ENCODE results near the gene PTGFRN. TPM values are rescaled to one million over a fixed set of nuclear protein-coding genes. Genes with fewer than 3 reads are reported as not detected.
"Not testable (repeated sequence)": the region's sequence is repeated elsewhere in the genome, so short reads cannot be mapped to it uniquely, and the experiment has no call there.

Gene PTGFRN
- 10 to 100 TPM; 11.6 to 11.8 TPM for total RNA-seq

GRCh38 chr1:116909512-116910378 is at the start of gene PTGFRN:
Gene PTGFRN, plus strand, starts transcription at chr1:116909916. Its CDS starts 288 bp downstream, at chr1:116910204.
- POLR2A ChIA-PET = no interaction called here
- Mint-ChIP-seq H3K4me3 (peak within 1 kb of the TSS; percentile 71), H3K27ac (peak within 1 kb of the TSS; percentile 59), H3K27me3 (no peaks in the 10 kb centered on the region), H3K36me3 (ENCODE audit: low read depth) (no peaks in the 10 kb centered on the region), H3K4me1 (peaks cover 3% of the 10 kb centered on the region), H3K9me3 (ENCODE audit: low read depth) (no peaks in the 10 kb centered on the region)
- DNase-seq (peak; percentile 52), ATAC-seq (peak; percentile 62)
- intact Hi-C loops (cut with DNase I, micrococcal nuclease) = loop anchor here in 1 of 2 experiments (2.0 kb wide), 1 partner anchor 145 kb away; no protein-coding TSS in a partner anchor
- CTCF ChIA-PET = interaction anchor here (0.8 to 0.9 kb wide), 2 partner anchors 40 to 172 kb away, joined by 3 read pairs; no protein-coding TSS in a partner anchor

- H3K36me3 Mint-ChIP-seq (ENCODE audit: low read depth); H3K27me3 Mint-ChIP-seq; H3K4me3 Mint-ChIP-seq; H3K27ac Mint-ChIP-seq; ATAC-seq; POLR2A ChIA-PET; H3K4me1 Mint-ChIP-seq; DNase-seq; intact Hi-C loops (cut with DNase I, micrococcal nuclease); H3K9me3 Mint-ChIP-seq (ENCODE audit: low read depth); CTCF ChIA-PET: not testable (repeated sequence)
Measured at GRCh38 chr1:116860167-116860566, 49.5 kb upstream of the PTGFRN start.

- Mint-ChIP-seq H3K27me3 (no peaks in the 10 kb centered on the region), H3K4me3 (no peak overlapping the region), H3K36me3 (ENCODE audit: low read depth) (no peaks in the 10 kb centered on the region), H3K9me3 (ENCODE audit: low read depth) (no peaks in the 10 kb centered on the region), H3K27ac (no peak overlapping the region), H3K4me1 (no peaks in the 10 kb centered on the region)
- ATAC-seq (no peak), DNase-seq (no peak)
- ChIA-PET POLR2A (no interaction called here), CTCF (no interaction called here)
- intact Hi-C loops (cut with DNase I, micrococcal nuclease) = no loop called here
Measured at GRCh38 chr1:116861137-116861536, 48.6 kb upstream of the PTGFRN start.

GRCh38 chr1:116863031-116863430 is 46.7 kb upstream of the PTGFRN start:
- intact Hi-C loops (cut with DNase I, micrococcal nuclease); H3K9me3 Mint-ChIP-seq (ENCODE audit: low read depth); H3K27me3 Mint-ChIP-seq; ATAC-seq; CTCF ChIA-PET; H3K27ac Mint-ChIP-seq; H3K36me3 Mint-ChIP-seq (ENCODE audit: low read depth); H3K4me1 Mint-ChIP-seq; H3K4me3 Mint-ChIP-seq; POLR2A ChIA-PET; DNase-seq: not testable (repeated sequence)

- H3K9me3 Mint-ChIP-seq (ENCODE audit: low read depth); H3K4me1 Mint-ChIP-seq; H3K27ac Mint-ChIP-seq; intact Hi-C loops (cut with DNase I, micrococcal nuclease); ATAC-seq; DNase-seq; H3K27me3 Mint-ChIP-seq; H3K4me3 Mint-ChIP-seq; POLR2A ChIA-PET; H3K36me3 Mint-ChIP-seq (ENCODE audit: low read depth): not testable (repeated sequence)
- CTCF ChIA-PET = interaction anchor here (1.0 kb wide), 1 partner anchor 17 kb away, joined by 3 read pairs; no protein-coding TSS in a partner anchor
Measured at GRCh38 chr1:116866478-116866877, 43.2 kb upstream of the PTGFRN start.

- Mint-ChIP-seq H3K4me1 (peaks cover 6% of the 10 kb centered on the region), H3K27ac (no peak overlapping the region), H3K27me3 (no peaks in the 10 kb centered on the region), H3K36me3 (ENCODE audit: low read depth) (no peaks in the 10 kb centered on the region), H3K4me3 (no peak overlapping the region), H3K9me3 (ENCODE audit: low read depth) (no peaks in the 10 kb centered on the region)
- intact Hi-C loops (cut with DNase I, micrococcal nuclease) = no loop called here
- POLR2A ChIA-PET = no interaction called here
- ATAC-seq = no peak
- CTCF ChIA-PET = interaction anchor here (1.1 kb wide), 1 partner anchor 14 kb away, joined by 3 read pairs; no protein-coding TSS in a partner anchor
- no peak for DNase-seq
Measured at GRCh38 chr1:116868385-116868784, 41.3 kb upstream of the PTGFRN start.

- DNase-seq = no peak
- CTCF ChIA-PET = no interaction called here
- Mint-ChIP-seq H3K9me3 (ENCODE audit: low read depth) (no peaks in the 10 kb centered on the region), H3K4me3 (no peak overlapping the region), H3K27ac (no peak overlapping the region), H3K4me1 (peaks cover 18% of the 10 kb centered on the region), H3K36me3 (ENCODE audit: low read depth) (no peaks in the 10 kb centered on the region), H3K27me3 (no peaks in the 10 kb centered on the region)
- intact Hi-C loops (cut with DNase I, micrococcal nuclease) = loop anchor here in 1 of 2 experiments (5.0 kb wide), 1 partner anchor 132 kb away; no protein-coding TSS in a partner anchor
- no peak for ATAC-seq
- POLR2A ChIA-PET = no interaction called here
Measured at GRCh38 chr1:116869611-116870010, 40.1 kb upstream of the PTGFRN start.

GRCh38 chr1:116870300-116870699 is 39.4 kb upstream of the PTGFRN start:
- Mint-ChIP-seq H3K27ac (no peak overlapping the region), H3K4me1 (peaks cover 25% of the 10 kb centered on the region), H3K36me3 (ENCODE audit: low read depth) (no peaks in the 10 kb centered on the region), H3K4me3 (no peak overlapping the region), H3K27me3 (no peaks in the 10 kb centered on the region), H3K9me3 (ENCODE audit: low read depth) (no peaks in the 10 kb centered on the region)
- ATAC-seq (no peak), DNase-seq (no peak)
- ChIA-PET POLR2A (no interaction called here), CTCF (no interaction called here)
- intact Hi-C loops (cut with DNase I, micrococcal nuclease) = loop anchor here in 1 of 2 experiments (5.0 kb wide), 1 partner anchor 133 kb away; no protein-coding TSS in a partner anchor

GRCh38 chr1:116871779-116872146 is 38.0 kb upstream of the PTGFRN start:
- CTCF ChIA-PET = interaction anchor here (0.6 kb wide), 1 partner anchor 18 kb away, joined by 3 read pairs; no protein-coding TSS in a partner anchor
- POLR2A ChIA-PET = no interaction called here
- no peak for ATAC-seq

GRCh38 chr1:116873680-116874271 is 35.9 kb upstream of the PTGFRN start:
- no peaks in the 10 kb centered on the region for H3K9me3 Mint-ChIP-seq (ENCODE audit: low read depth)
- DNase-seq (peak; percentile 52), ATAC-seq (peak; percentile 73)
- intact Hi-C loops (cut with DNase I, micrococcal nuclease) = loop anchor here (2.0 to 5.0 kb wide), 4 partner anchors 25 to 136 kb away; no protein-coding TSS in a partner anchor
- H3K4me3 Mint-ChIP-seq = no peak overlapping the region
- H3K36me3 Mint-ChIP-seq (ENCODE audit: low read depth) = no peaks in the 10 kb centered on the region
- no peaks in the 10 kb centered on the region for H3K27me3 Mint-ChIP-seq
- peak overlapping the region; percentile 5 for H3K27ac Mint-ChIP-seq
- POLR2A ChIA-PET = interaction anchor here (1.1 to 1.2 kb wide), 2 partner anchors 101 to 104 kb away, joined by 3 to 4 read pairs; no protein-coding TSS in a partner anchor
- CTCF ChIA-PET = interaction anchor here (0.6 to 1.2 kb wide), 3 partner anchors 25 to 193 kb away, joined by 3 to 6 read pairs (median 5); no protein-coding TSS in a partner anchor
- H3K4me1 Mint-ChIP-seq = peaks cover 33% of the 10 kb centered on the region

More at GRCh38 chr1:116871779-116872146, 38.0 kb upstream of the PTGFRN start:
- no peak overlapping the region for H3K27ac Mint-ChIP-seq
- no peaks in the 10 kb centered on the region for H3K36me3 Mint-ChIP-seq (ENCODE audit: low read depth)
- no peak for DNase-seq
- peaks cover 33% of the 10 kb centered on the region for H3K4me1 Mint-ChIP-seq
- no peaks in the 10 kb centered on the region for H3K9me3 Mint-ChIP-seq (ENCODE audit: low read depth)
- no peak overlapping the region for H3K4me3 Mint-ChIP-seq
- no peaks in the 10 kb centered on the region for H3K27me3 Mint-ChIP-seq
- intact Hi-C loops (cut with DNase I, micrococcal nuclease) = loop anchor here (2.0 to 5.0 kb wide), 3 partner anchors 23 to 134 kb away; no protein-coding TSS in a partner anchor

- Mint-ChIP-seq H3K36me3 (ENCODE audit: low read depth) (no peaks in the 10 kb centered on the region), H3K4me1 (peaks cover 33% of the 10 kb centered on the region), H3K27me3 (no peaks in the 10 kb centered on the region), H3K4me3 (no peak overlapping the region), H3K9me3 (ENCODE audit: low read depth) (no peaks in the 10 kb centered on the region), H3K27ac (no peak overlapping the region)
- ATAC-seq (peak; percentile 24), DNase-seq (peak; percentile 19)
- ChIA-PET POLR2A (interaction anchor here (1.1 to 1.2 kb wide), 2 partner anchors 102 to 105 kb away, joined by 3 to 4 read pairs; no protein-coding TSS in a partner anchor), CTCF (interaction anchor here (0.6 kb wide), 2 partner anchors 24 to 257 kb away, joined by 3 read pairs; no protein-coding TSS in a partner anchor)
- intact Hi-C loops (cut with DNase I, micrococcal nuclease) = loop anchor here (2.0 to 5.0 kb wide), 4 partner anchors 56 to 137 kb away; no protein-coding TSS in a partner anchor
Measured at GRCh38 chr1:116874733-116875249, 34.9 kb upstream of the PTGFRN start.
